ENCODE measurements around the gene RNF223.
"Not testable (repeated sequence)": the region's sequence is repeated elsewhere in the genome, so short reads cannot be mapped to it uniquely, and the experiment has no call there.

The RNF223 gene

GRCh38 chr1:1085911-1086841, 12.1 kb upstream of the RNF223 start:
- no peak for DNase-seq

- no peak for DNase-seq
Observed at GRCh38 chr1:1085171-1085841, 11.2 kb upstream of the RNF223 start.

- no peak for DNase-seq
Observed at GRCh38 chr1:1084372-1085170, 10.5 kb upstream of the RNF223 start.

GRCh38 chr1:1083416-1084371, 9.6 kb upstream of the RNF223 start:
- DNase-seq = no peak

GRCh38 chr1:1082776-1083415, 8.8 kb upstream of the RNF223 start:
- DNase-seq = no peak

- no peak for DNase-seq
Observed at GRCh38 chr1:1082239-1082775, 8.2 kb upstream of the RNF223 start.

- DNase-seq = no peak
Observed at GRCh38 chr1:1081311-1082238, 7.5 kb upstream of the RNF223 start.

GRCh38 chr1:1080951-1081310, 6.8 kb upstream of the RNF223 start:
- DNase-seq = no peak

- DNase-seq = no peak
Observed at GRCh38 chr1:1080122-1080757, 6.1 kb upstream of the RNF223 start.

- DNase-seq = peak; percentile 25
Observed at GRCh38 chr1:1079408-1080121, 5.5 kb upstream of the RNF223 start.

- not testable (repeated sequence) for DNase-seq
Observed at GRCh38 chr1:1077396-1077795, 3.3 kb upstream of the RNF223 start.

GRCh38 chr1:1075148-1075935, 1.2 kb upstream of the RNF223 start:
- no peak for DNase-seq

- DNase-seq = no peak
Observed at GRCh38 chr1:1074631-1075147, 583 bp upstream of the RNF223 start.

- DNase-seq = no peak
Observed at GRCh38 chr1:1072849-1073742, 1.0 kb downstream of the RNF223 start.

GRCh38 chr1:1072299-1072848, 1.7 kb downstream of the RNF223 start:
- DNase-seq = no peak

- no peak for DNase-seq
Observed at GRCh38 chr1:1071486-1072298, 2.4 kb downstream of the RNF223 start.
